ENCODE results near the gene ESYT3.

ESYT3 gene

DNA sequence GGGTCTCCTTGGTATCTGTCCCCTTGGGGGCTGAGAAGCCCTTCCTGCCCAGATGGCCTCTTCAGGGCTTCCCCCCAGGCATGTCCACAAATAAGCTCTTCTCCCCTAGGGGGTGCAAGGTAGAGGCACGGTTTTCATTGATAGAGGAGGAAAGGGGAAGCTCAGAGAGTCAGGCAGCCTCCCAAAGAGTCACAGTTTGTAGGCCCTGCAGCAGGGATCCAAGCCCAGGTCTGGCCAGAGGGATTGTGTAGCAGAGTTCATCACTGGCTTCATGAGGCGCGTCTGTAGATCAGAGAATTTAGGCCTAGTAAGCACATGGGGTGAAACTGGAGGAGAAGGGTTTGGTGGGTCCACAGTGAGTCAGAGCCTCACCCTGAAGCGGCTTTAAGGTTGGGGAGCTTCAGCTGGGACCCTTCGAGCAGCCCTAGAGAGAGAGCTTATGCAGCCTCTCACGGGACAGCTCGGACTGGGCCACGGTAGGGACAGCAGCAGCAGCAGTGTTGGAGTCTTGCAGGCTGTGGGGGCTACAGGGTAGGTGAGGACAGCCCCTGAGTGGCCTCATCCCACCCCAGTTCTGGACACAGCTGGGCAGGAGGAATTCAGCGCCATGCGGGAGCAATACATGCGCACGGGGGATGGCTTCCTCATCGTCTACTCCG, 37.5 kb upstream of the ESYT3 start:
- H3K27me3 ChIP-seq (ENCODE audit: insufficient read depth, low read depth), result no peaks in the 10 kb centered on the region
- H3K9ac ChIP-seq, result no peak overlapping the region
- H3K4me1 ChIP-seq (ENCODE audit: low read depth, poor library complexity, severe bottlenecking), result no peaks in the 10 kb centered on the region
- H3K36me3 ChIP-seq (ENCODE audit: insufficient read depth), result no peaks in the 10 kb centered on the region
- no peak overlapping the region for H3K4me2 ChIP-seq
- TF ChIP-seq, protein P1, sequence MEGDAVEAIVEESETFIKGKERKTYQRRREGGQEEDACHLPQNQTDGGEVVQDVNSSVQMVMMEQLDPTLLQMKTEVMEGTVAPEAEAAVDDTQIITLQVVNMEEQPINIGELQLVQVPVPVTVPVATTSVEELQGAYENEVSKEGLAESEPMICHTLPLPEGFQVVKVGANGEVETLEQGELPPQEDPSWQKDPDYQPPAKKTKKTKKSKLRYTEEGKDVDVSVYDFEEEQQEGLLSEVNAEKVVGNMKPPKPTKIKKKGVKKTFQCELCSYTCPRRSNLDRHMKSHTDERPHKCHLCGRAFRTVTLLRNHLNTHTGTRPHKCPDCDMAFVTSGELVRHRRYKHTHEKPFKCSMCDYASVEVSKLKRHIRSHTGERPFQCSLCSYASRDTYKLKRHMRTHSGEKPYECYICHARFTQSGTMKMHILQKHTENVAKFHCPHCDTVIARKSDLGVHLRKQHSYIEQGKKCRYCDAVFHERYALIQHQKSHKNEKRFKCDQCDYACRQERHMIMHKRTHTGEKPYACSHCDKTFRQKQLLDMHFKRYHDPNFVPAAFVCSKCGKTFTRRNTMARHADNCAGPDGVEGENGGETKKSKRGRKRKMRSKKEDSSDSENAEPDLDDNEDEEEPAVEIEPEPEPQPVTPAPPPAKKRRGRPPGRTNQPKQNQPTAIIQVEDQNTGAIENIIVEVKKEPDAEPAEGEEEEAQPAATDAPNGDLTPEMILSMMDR (conservative IDR thresholded peaks at IDR 0.05; ENCODE audit: low read depth, low read length), result no peak
- H2AFZ ChIP-seq (ENCODE audit: low read depth), result no peak overlapping the region
- no peak overlapping the region for H3K27ac ChIP-seq
- no peaks in the 10 kb centered on the region for H4K20me1 ChIP-seq (ENCODE audit: insufficient read depth)
- no peaks in the 10 kb centered on the region for H3K79me2 ChIP-seq (ENCODE audit: insufficient read depth, low read depth)
- no peak overlapping the region for H3K4me3 ChIP-seq (IDR thresholded peaks at IDR 0.05; ENCODE audit: insufficient read depth, low read depth, low read length)

DNA sequence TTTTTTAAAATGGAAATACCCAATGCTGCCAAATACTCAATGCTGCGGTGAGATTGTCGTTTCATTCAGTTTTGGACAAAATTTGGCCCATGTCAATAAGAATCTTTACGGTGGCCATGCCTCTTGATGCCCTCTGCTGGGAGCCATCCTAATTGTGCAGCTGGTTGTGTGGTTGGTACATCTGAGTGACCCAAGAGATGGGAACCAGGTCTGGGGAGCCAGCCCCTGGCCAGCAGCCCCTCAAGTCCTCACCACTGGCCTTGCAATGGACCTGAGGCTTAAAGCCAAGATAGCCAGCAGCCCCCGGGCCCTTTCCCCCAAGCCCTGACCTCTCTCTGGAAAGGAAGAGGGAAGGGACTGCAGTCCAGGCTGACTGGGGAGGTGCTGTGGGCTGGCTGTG, 36.4 kb upstream of the ESYT3 start:
- TF ChIP-seq, protein P1 (conservative IDR thresholded peaks at IDR 0.05; ENCODE audit: low read depth, low read length), result no peak
- no peak overlapping the region for H3K4me2 ChIP-seq
- no peaks in the 10 kb centered on the region for H4K20me1 ChIP-seq (ENCODE audit: insufficient read depth)
- H3K79me2 ChIP-seq (ENCODE audit: insufficient read depth, low read depth), result no peaks in the 10 kb centered on the region
- no peaks in the 10 kb centered on the region for H3K4me1 ChIP-seq (ENCODE audit: low read depth, poor library complexity, severe bottlenecking)
- no peak overlapping the region for H3K27ac ChIP-seq
- H3K36me3 ChIP-seq (ENCODE audit: insufficient read depth), result no peaks in the 10 kb centered on the region
- H3K27me3 ChIP-seq (ENCODE audit: insufficient read depth, low read depth), result no peaks in the 10 kb centered on the region
- no peak overlapping the region for H2AFZ ChIP-seq (ENCODE audit: low read depth)
- no peak overlapping the region for H3K9ac ChIP-seq
- H3K4me3 ChIP-seq (IDR thresholded peaks at IDR 0.05; ENCODE audit: insufficient read depth, low read depth, low read length), result no peak overlapping the region

DNA sequence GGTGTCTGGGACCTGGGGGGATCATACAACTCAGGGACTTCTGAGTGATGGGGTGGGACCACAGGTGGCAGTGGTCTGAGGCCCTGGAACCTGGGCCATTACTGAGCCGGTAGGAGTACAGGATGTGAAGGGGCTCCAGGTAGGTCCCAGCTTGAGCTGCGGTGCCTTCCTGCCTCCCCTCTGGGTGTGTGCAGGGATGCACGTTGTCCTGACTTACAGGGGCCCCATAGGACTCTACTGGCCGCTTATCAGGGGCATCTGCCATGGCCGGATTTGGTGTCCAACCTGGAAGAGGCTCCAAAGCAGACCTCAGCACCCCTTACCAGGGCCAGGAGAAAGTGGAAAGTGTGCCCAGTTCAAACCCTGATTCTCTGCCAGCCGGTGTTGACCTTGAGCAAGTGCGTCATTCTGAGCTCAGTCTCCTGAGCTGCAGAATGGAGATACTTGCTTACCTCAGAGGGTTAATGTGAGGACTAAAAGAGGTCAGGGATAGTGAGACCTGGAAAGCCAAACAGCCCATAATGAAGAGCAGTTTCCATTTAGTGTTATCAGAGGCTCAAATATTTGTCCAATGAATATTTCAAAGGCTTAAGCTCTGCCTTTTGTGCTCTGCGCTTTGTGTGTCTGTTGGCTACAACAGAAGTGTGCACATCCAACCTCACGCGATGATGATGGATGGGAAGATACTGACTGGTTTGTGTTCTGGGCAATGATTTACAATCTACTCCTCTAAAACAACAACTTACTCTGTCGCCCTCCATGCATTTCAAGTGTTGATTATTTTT, 35.4 kb upstream of the ESYT3 start:
- H3K4me1 ChIP-seq (ENCODE audit: low read depth, poor library complexity, severe bottlenecking), result no peaks in the 10 kb centered on the region
- H3K9ac ChIP-seq, result no peak overlapping the region
- no peaks in the 10 kb centered on the region for H3K27me3 ChIP-seq (ENCODE audit: insufficient read depth, low read depth)
- no peak overlapping the region for H3K4me3 ChIP-seq (IDR thresholded peaks at IDR 0.05; ENCODE audit: insufficient read depth, low read depth, low read length)
- H2AFZ ChIP-seq (ENCODE audit: low read depth), result no peak overlapping the region
- no peaks in the 10 kb centered on the region for H4K20me1 ChIP-seq (ENCODE audit: insufficient read depth)
- H3K79me2 ChIP-seq (ENCODE audit: insufficient read depth, low read depth), result no peaks in the 10 kb centered on the region
- no peaks in the 10 kb centered on the region for H3K36me3 ChIP-seq (ENCODE audit: insufficient read depth)
- TF ChIP-seq, protein P1 (conservative IDR thresholded peaks at IDR 0.05; ENCODE audit: low read depth, low read length), result no peak
- H3K4me2 ChIP-seq, result no peak overlapping the region
- H3K27ac ChIP-seq, result no peak overlapping the region

DNA sequence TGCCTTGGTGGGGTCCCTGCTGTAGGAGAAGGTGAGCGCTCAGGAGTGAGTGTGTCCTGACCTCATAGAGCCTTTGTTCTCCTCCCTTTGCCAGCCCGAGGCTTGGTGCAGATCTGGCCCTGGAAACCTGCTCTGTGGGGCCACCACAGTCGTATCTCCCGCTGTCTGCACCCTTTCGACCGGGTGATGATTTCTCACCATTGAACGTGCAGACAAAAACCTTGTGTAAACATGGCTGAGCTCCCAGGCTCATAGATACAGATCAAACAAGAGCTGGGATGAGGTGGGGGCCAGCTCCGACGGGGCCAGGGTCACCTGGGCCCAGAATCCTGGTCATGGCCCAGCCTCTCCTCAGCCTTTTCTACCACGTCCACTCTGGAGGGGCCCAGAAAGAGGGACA, 34.6 kb upstream of the ESYT3 start:
- H3K9ac ChIP-seq, result no peak overlapping the region
- no peak overlapping the region for H3K4me2 ChIP-seq
- TF ChIP-seq, protein P1 (conservative IDR thresholded peaks at IDR 0.05; ENCODE audit: low read depth, low read length), result no peak
- H3K27ac ChIP-seq, result no peak overlapping the region
- no peak overlapping the region for H3K4me3 ChIP-seq (IDR thresholded peaks at IDR 0.05; ENCODE audit: insufficient read depth, low read depth, low read length)
- no peaks in the 10 kb centered on the region for H3K36me3 ChIP-seq (ENCODE audit: insufficient read depth)
- H3K4me1 ChIP-seq (ENCODE audit: low read depth, poor library complexity, severe bottlenecking), result no peaks in the 10 kb centered on the region
- no peaks in the 10 kb centered on the region for H3K27me3 ChIP-seq (ENCODE audit: insufficient read depth, low read depth)
- no peaks in the 10 kb centered on the region for H4K20me1 ChIP-seq (ENCODE audit: insufficient read depth)
- no peak overlapping the region for H2AFZ ChIP-seq (ENCODE audit: low read depth)
- H3K79me2 ChIP-seq (ENCODE audit: insufficient read depth, low read depth), result no peaks in the 10 kb centered on the region

All from KMS-11 (cell line).